GM18858 (cell line): ENCODE measurements around the gene STAG1.
"Not testable (repeated sequence)": the region's sequence is repeated elsewhere in the genome, so short reads cannot be mapped to it uniquely, and the experiment has no call there.

Source experiments
- ATAC-seq: cut with Tn5 transposase; IDR thresholded peaks from one replicate; pipeline ENCODE4 v1.9.1; 2021; ENCODE audit not compliant: unreplicated experiment

STAG1 gene

DNA sequence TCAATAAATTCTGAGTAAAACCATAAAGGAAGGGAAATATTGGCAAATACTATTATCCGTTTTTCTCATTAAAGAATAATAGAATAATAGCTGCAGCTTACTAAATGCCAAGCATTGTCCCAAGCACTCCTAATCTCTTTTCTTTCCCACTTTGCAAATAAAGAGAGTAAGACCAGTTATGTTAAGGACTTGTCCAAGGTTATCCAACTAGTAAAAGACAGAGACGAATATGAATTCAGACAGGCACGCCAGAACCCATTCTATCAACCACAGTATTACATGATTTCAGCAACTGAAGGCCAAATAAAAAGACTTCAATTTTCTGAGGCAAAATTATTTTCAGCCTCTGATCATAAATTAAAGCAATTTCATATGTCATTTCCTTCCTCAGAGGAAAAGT lies 235.5 kb downstream of the STAG1 start:
- no peak for ATAC-seq

DNA sequence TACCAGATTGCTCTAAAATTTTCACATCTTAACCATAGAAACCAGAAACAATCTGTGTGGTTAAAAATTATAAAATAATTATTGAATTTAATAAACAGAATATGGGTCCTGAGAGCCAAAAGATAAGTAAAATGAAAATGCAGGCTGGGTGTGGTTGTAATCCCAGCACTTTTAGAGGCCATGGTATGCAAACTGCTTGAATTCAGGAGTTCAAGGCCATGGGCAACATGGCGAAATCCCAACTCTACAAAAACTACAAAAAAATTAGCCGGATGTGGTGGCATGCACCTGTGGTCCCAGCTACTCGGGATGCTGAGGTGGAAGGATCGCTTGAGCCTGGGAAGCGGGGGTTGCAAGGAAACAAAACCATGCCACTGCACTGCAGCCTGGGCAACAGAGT lies 236.1 kb downstream of the STAG1 start:
- no peak for ATAC-seq

DNA sequence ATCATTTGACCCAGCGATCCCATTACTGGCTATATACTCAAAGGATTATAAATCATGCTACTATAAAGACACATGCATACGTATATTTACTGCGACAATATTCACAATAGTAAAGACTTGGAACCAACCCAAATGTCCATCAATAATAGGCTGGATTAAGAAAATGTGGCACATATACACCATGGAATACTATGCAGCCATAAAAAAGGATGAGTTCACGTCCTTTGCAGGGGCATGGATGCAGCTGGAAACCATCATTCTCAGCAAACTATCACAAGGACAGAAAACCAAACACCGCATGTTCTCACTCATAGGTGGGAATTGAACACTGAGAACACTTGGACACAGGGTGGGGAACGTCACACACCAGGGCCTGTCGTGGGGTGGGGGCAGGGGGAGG lies 237.6 kb downstream of the STAG1 start:
- ATAC-seq: not testable (repeated sequence)

DNA sequence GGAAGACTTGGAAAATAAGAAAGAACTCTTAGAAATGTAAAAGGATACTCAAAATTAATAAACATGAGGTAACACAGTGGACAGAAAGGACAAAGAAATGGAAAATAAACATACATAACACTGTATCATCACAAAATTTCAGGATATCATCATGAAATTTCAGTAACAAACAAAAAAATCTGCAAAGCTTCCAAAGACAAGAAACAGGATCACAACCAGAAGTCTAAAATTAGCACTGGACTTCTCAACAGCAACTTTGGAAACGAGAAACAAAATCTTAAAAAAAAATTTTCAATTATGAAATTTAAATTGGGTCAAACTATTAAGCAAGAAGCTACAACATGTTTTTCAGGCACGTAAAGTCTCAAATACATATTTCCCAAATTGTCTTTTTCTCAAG lies 238.8 kb downstream of the STAG1 start:
- no peak for ATAC-seq

DNA sequence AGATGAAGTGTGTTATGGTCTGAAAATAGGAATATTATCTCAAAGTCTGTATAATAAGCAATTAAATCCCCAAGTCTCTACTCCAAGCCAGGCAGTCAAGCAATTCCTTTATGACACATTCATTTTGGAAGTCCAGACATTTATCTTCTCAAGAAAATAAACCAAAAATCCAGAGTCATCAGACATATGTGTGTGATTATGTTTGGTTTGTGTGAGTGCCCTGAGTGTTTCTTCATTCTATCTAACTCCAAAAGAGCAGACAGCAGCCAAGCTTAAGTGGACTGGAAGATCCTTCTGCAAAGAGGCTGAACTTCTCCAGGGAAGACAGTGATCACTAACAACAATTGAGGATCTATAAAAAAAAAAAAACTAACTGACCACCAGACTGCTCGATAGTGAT lies 239.8 kb downstream of the STAG1 start:
- no peak for ATAC-seq

DNA sequence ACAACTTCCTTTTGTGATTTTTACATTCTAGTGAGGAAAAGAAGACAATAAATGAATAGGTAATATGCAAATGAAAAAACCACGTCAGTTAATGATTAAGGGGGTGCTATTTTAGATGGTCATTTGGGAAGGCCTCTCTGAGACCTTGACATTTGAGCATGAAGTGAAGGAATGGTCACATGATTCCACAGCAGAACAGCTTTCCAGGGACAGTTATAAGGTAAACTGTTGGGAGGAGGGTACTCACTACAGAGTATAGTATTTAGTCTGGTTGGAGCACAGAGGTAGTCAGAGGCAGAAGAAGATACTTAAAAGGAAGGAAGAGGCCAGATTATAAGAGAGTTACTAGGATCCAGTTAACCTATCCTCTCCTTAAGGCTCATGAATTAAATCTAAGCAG lies 246.5 kb downstream of the STAG1 start:
- no peak for ATAC-seq

DNA sequence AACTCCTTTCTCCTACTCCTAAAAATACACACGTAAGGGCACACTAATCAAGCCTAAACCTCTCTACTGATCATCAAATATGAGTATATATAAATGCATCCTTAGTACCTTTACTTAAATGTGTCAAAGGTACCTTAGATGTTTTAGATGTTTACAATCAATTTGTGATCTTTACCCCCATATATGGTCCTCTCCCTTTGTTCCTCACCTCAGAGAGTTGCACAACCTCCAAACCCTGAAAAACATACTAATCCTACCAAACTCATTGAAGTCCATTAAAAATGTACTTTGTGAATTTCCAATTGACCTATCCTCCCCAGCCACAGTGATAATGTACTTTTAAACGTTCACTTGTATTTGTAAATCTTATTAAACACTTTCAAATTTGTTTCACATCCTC lies 249.1 kb downstream of the STAG1 start:
- no peak for ATAC-seq

DNA sequence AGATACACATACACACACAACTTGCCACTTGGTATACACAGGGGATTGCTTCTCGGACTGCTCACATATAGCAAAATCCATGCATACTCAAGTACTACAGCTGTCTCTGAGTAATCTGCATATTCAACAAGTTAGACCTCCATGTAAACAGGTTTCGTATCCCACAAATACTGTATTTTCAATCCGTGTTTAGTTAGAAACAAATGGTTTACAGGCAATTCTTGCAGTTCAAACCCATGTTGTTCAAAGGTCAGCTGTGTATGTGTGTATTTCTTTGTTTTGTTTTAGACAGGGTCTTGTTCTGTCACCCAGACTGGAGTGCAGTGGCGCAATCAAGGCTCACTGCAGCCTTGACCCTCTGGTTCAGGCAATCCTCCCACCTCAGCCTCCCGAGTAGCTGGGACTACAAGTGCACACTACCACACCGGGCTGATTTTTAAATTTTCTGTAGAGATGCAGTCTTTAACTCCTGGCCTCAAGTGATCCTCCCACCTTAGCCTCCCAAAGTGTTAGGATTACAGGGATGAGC lies 253.2 kb downstream of the STAG1 start:
- ATAC-seq: no peak

DNA sequence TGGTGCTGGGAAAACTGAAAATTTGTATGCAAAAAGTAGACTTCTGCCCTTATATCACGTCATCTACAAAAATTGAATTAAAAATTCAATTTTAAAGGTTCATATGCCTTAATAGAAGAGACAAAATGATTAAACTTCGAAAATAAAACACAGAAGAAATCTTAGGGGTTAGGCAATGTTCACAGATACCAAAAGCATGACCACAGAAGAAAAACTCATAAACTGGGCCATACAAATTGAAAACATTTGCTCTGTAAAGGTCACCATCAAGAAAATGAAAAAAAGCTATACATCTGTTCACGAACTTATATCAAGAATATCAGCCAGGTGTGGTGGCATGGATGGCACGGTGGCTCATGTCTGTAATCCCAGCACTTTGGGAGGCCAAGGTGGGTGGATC lies 257.0 kb downstream of the STAG1 start:
- no peak for ATAC-seq

DNA sequence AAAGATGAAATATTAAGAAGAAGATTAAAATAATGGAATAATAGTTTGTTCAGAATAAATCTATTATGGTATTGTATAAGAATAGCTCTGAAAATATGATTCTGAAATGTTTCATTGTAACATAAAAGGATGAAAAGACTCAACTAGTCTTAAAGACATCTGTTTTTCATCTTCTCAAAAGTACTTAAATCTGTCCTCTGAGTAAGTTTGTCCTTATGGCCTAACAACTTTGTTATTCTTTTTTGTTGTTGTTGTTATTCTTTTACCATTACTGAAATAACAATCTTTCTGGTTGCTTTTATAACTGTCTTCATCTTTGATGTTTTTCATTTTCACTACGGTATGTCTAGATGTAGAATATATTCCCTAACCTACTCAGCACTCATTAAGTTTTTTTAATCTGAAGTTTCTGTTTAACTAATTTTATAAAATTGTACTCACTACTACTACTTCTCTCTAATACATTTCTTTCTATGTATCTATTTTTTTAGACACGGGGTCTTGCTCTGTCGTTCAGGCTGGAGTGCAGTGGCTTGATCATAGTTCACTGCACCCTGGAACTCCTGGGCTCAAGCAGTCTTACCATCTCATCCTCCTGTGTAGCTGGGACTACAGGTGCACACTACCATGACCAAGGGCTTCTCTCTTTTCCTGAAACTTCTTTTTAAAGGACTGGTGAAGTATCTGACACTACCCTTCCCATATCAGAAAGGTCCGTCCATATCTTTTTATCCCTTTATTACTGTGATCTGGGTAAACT lies 261.4 kb downstream of the STAG1 start:
- ATAC-seq: no peak

DNA sequence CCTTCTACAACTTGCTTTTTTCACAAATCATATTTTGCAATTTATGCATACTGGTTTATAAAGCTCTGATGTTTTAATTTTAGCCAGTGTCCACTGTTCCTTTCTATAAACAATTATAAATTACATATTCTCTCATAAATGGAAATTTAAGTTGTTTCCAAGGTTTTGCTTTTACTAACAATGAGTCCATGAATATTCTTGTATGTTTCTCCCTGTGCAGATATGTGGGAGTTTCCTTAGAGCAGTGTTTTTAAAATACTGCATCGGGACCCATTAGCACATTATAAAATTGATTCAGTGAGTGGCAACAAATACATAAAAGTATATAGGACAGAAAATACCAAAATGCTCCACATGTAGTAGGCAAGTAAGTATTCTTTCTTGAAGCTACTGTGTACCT lies 266.4 kb downstream of the STAG1 start:
- ATAC-seq: no peak

DNA sequence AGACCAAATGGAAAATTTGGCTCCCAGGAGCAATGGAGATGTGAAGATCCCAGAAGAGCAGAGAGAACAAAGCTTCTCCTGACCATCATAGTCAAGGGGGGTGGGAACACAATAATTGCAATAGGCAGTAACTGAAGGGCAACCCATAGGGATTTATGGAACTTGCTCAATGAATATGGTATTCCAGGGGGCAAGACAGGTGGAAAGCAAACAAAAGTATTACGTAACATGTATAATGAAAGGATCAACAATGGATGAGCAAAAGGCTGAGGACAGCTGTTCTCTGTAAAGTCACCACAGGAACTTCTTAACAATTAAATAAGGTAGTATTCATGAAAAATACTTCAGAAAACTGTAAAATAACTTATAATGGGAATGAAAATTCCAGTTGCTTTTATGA lies 275.9 kb downstream of the STAG1 start:
- ATAC-seq: no peak

DNA sequence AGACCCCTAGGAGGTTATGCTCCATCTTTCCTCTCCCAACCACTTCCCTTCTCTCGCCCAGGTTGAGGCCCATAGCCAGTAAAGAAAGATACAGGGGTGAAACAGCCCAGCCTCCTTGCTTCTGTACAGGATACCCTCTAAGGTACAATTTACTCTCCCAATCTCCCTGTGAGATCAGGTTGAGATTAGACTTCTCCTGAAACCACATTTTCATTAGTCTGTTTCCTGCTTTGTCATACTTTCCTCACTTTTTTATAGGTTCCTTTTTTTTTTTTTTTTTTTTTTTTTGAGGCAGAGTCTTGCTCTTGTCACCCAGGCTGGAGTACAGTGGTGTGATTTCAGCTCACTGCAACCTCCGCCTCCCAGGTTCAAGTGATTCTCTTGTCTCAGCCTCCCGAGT lies 277.3 kb downstream of the STAG1 start:
- not testable (repeated sequence) for ATAC-seq

DNA sequence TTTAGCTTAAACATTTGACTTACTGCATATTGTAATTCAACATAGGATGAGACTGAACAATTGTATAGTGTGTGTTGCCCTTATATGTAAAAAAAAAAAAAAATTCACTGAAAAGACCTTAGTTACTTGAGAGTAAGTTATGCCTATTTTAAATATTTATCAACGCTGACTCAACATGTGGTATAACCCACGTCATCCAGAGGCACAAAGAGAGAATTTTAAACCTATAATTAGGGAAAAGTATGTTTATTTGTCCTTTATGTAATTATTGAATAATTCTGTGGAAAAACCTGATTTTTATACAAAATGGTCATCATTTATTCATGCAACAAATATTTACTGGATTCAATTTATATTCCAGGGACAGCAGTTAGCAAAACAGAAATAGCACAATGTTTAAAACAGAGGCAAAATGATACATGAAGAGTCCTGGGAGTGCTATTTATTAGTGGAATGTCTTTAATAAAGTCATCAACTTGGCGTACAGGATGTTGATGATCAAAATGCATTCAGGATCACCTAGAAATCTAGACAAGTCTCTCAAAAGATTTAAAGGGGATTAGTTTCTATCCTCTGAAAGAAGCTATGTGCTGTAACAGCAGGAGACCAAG lies 278.4 kb downstream of the STAG1 start:
- ATAC-seq: no peak

DNA sequence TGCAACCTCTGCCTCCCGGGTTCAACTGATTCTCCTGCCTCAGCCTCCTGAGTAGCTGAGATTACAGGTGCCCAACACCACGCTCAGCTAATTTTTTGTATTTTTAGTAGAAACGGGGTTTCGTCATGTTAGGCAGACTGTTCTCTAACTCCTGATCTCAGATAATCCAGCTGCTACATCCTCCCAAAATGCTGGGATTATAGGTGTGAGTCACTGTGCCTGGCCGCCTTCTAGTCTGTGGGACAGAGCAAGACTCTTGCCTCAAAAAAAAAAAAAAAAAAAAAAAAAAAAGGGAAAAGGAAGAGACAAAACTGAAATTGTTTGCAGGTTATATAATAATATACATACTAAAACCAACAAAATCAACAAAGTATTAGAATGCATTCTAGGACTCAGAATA lies 286.9 kb downstream of the STAG1 start:
- no peak for ATAC-seq

DNA sequence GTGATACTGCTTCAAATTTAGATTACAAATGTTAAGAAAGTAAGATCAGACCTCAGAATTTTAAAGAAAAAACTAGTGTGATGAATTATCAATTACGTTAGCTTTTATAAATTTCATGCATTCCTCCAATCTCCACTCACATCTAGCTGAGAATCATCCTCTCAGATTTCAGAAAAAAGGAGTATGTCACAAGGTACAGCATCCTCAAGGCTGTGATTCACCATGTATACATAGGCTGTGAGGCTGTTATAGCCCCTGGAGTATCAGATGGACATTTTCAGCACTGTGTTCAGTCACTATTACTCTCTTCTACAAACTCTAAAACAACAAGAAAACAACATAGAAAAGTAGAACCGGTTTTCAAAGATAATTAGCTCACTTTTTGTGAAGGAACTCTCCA lies 287.7 kb downstream of the STAG1 start:
- ATAC-seq: no peak

DNA sequence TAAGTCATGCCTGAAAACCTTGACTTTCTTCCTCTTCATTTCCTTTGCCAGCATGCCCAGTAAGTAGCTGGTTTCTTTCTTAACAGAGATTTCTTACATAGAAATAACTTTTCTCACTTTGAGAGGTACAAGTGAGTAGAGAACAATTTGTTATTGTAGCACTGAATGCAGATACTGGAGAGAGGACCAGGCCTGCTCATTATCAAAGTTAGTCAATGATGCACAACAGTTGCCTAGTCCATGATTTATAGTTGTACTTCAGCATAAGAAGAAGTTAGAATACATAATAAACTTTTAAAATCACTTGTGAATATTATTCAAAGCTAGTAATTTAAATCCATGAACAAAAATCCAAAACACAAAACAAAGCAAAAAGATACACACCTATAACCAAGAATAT lies 289.0 kb downstream of the STAG1 start:
- ATAC-seq: no peak

DNA sequence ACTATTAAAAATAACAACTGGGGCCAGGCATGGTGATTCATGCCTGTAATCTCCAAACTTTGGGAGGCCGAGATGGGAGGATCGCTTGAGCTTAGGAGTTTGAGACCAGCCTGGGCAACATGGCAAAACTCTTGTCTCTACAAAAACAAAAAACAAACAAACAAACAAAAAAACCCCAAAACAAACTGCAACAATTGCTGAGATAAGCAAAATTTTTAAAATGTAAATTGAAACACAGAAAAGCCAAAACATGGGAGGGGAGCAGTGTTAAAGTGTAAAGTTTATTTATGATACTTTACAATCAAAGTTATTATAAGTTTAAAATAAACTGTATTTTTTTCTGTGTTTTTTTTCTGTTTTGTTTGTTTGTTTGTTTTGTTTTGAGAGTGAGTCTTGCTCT lies 294.4 kb downstream of the STAG1 start:
- ATAC-seq: no peak

DNA sequence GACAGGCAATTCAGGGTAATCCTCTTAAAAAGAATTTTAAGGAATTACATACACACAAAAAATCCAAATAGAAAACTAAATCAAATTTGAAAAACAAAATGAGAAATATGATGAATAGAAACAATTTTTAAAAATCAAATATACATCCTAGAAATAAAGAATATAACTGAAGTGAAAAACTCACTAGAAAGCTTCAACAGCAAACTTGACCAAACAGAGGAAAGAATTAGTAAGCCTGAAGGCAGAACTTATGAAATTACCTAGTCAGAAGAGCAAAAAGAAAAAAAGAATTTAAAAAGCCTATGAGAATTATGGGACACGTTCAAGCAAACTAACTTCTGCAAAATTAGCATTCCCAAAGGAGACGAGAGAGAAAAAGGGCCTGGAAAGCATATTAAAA lies 296.0 kb downstream of the STAG1 start:
- no peak for ATAC-seq

DNA sequence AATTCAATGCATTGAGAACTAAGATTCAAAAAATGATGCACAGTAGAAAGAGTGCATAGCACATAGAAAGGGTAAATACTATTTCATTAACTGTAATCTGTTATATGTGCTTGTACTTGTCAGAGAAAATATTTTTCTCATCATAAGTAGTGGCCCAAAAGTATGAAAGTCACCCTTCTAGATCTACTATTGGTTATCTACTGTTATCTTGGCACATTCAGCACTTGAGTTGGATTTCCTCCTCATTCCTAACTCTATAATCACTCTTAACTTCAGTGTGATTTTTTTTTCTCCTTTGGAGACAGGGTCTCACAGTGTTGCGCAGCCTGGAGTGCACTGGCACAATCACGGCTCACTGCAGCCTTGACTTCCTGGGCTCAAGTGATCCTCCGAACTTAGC lies 307.6 kb downstream of the STAG1 start:
- no peak for ATAC-seq

DNA sequence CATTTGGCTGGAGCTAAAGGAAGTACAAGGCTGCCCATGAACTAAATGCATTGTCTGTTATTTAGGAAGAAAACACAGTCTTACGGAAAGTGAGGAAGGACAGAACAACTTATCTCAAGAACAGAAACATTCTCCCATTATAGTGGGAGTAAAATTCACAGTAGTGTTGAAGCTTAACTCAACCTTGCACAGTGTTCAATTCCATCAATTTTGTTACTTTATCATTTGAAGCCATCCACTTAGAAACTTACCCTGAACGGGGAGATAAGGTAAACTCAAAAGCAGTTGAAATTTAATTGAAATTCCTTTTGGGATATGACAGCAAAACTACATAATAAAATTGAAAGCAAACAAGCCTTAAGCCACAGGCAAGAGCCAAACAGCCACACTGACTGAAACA lies 315.1 kb downstream of the STAG1 start:
- no peak for ATAC-seq

DNA sequence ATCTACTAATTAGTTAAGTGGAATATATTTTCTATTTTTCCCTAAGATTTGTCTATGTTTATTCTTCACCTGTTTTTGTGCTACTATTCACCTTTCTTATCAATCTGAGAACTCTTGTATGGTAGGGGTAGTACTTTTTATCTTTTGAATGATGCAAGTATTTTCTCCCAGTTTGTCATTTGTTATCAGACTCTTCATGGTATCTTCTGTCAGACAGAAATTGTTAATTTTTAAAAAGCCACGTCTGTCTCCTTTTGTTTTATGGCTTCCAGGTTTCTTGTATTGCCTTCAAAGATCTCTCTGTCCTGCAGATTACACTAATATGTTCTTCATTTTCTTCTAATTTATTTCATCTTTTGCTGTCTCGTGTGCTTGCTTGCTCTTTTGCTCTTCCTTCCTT lies 317.7 kb downstream of the STAG1 start:
- no peak for ATAC-seq

DNA sequence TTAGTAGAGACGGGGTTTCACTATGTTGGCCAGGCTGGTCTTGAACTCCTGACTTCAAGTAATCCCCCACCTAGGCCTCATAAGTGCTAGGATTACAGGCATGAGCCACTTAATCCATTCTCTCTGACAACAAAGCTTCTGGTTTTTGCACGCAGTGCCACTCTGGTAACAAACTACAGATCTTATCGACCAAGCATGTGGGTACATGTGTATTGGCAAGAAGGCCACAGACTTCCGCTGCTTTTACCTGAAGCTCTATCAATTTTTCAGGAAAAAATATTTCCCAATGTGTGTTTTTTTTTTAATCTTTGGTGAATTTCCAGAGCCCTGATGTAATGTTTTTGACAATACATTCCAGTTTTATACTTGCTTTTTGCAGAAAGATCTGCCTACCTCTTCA lies 319.5 kb downstream of the STAG1 start:
- ATAC-seq: no peak
